ENCODE results near the gene KRT81. TPM values are rescaled to one million over a fixed set of nuclear protein-coding genes. Genes with fewer than 3 reads are reported as not detected.
A peak's percentile ranks its signal among the peaks of the same experiment; 100 is the strongest.

KRT81 gene
- total RNA-seq, 4 donors from 2014 or later, result not detected

GRCh38 chr12:52278575-52279421 is 12.5 kb downstream of the KRT81 start:
- peak; percentile 89 to 99 (median 95) for TF ChIP-seq CTCF (IDR thresholded peaks at IDR 0.05)
- TF ChIP-seq POLR2A (IDR thresholded peaks at IDR 0.05), result no peak
- no peak for TF ChIP-seq EP300 (IDR thresholded peaks at IDR 0.05)
- H3K36me3 ChIP-seq, result no peaks in the 10 kb centered on the region
- peaks cover 0 to 10% of the 10 kb centered on the region in 2 donors for H3K27me3 ChIP-seq
- H3K27ac ChIP-seq, result peak overlapping the region in 2 of 4 donors; percentile 83 to 87
- peak; percentile 42 to 64 for DNase-seq (ENCODE audit: low spot score in 2 of 2)
- 19 to 24% methylated on average over 28 to 32 of the region's 32 CpGs for WGBS, 2 donors
- H3K9me3 ChIP-seq, result no peaks in the 10 kb centered on the region
- peaks cover 0 to 33% (median 18%) of the 10 kb centered on the region in 4 donors for H3K4me1 ChIP-seq
- H3K4me3 ChIP-seq, result peak overlapping the region in 1 of 4 donors; percentile 13

DNA sequence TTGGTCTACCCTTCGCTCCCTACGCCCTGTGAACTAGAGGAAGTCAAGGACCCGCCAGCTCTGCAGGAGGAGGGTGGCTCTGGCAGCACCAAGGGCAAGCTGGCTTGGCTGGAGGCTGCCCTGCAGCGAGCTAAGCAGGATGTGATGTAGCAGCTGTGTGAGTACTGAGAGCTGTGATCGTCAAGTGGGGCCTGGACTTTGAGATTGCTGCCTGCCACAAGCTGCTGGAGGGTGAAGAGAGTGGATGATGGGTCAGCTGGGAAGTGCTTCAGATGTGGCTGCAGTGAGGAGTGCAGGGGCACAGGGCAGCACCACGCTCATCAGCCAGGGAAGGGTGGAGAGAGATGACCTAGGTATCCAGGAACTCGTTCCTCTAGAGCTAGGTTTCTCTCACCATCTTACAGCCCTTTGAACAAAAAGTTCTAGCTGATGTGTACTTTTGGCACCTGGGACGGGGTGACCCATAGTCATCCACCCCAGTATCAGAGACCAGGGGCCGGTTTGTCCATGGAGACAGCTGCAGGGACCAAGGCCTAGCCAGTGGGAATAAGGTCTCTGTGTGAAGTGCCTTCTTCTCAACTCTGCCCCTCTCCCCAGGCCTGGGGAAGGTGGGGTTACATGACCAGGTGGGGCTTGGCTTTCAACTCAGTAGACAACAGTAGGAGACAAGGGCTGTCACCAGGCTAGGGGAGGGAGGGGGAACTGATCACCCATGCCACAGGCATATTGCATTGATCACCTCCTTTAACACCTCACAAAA is 13.7 kb downstream of the KRT81 start:
- Histone ChIP-seq H3K27me3 (peaks cover 0 to 10% of the 10 kb centered on the region in 2 donors), H3K4me1 (peaks cover 0 to 33% (median 18%) of the 10 kb centered on the region in 4 donors), H3K36me3 (no peaks in the 10 kb centered on the region), H3K4me3 (no peak overlapping the region), H3K27ac (no peak overlapping the region), H3K9me3 (no peaks in the 10 kb centered on the region)
- TF ChIP-seq POLR2A (IDR thresholded peaks at IDR 0.05) (no peak), CTCF (IDR thresholded peaks at IDR 0.05) (no peak), EP300 (IDR thresholded peaks at IDR 0.05) (no peak)
- WGBS, 2 donors, result 89 to 91% methylated on average over 9 of the region's 9 CpGs
- DNase-seq (ENCODE audit: low spot score in 2 of 2), result no peak

DNA sequence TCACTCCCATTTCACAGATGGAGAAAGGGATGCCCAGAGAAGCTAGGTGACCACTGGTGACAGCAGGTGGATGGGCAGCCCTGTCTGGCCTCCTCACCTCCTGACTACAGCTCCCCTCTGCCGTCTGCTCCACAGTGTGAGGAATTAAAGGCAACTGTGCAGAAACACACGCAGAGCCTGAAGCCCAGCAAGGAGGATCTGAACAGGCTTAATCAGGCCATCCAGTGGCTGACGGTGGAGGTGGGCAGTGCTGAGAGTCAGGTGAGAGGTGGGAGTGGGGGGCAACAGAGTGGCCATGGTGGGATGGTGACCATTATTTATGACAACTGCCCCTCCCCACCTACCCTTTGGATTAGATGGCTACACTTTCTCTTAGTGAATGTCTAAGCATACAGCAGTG is 15.6 kb downstream of the KRT81 start:
- 73 to 74% methylated on average over 3 of the region's 3 CpGs for WGBS, 2 donors
- Histone ChIP-seq H3K36me3 (no peaks in the 10 kb centered on the region), H3K27me3 (peaks cover 0 to 10% of the 10 kb centered on the region in 2 donors), H3K9me3 (no peaks in the 10 kb centered on the region), H3K27ac (no peak overlapping the region), H3K4me3 (no peak overlapping the region), H3K4me1 (peaks cover 0 to 23% (median 11%) of the 10 kb centered on the region in 4 donors)
- DNase-seq (ENCODE audit: low spot score in 2 of 2), result no peak
- TF ChIP-seq CTCF (IDR thresholded peaks at IDR 0.05) (no peak), EP300 (IDR thresholded peaks at IDR 0.05) (no peak), POLR2A (IDR thresholded peaks at IDR 0.05) (no peak)

- H3K4me1 ChIP-seq, result peaks cover 0 to 12% (median 3%) of the 10 kb centered on the region in 4 donors
- H3K27me3 ChIP-seq, result peaks cover 0 to 10% of the 10 kb centered on the region in 2 donors
- no peak within 1 kb of the TSS for H3K27ac ChIP-seq
- DNase-seq (ENCODE audit: low spot score in 2 of 2), result no peak
- TF ChIP-seq CTCF (IDR thresholded peaks at IDR 0.05), result no peak
- TF ChIP-seq EP300 (IDR thresholded peaks at IDR 0.05), result no peak
- TF ChIP-seq POLR2A (IDR thresholded peaks at IDR 0.05), result no peak
- 67 to 77% methylated on average over 3 of the region's 3 CpGs for WGBS, 2 donors
- no peak within 1 kb of the TSS for H3K4me3 ChIP-seq
- no peaks in the 10 kb centered on the region for H3K36me3 ChIP-seq
- no peaks in the 10 kb centered on the region for H3K9me3 ChIP-seq
Observed at GRCh38 chr12:52274521-52275120, 16.7 kb downstream of the KRT81 start, which contains the start of gene KRT86. Gene KRT86, plus strand, starts transcription at chr12:52274645. Its CDS starts 27,272 bp downstream, at chr12:52301917.
